Coronary artery (tissue), 2 donors: Measurements from ENCODE around the gene RAB5B.
A peak's percentile ranks its signal among the peaks of the same experiment; 100 is the strongest.

Experiments
- DNase-seq: peaks from one replicate; pipeline ENCODE4 v3.0.0-alpha.2; 2017; ENCODE audit warnings: low spot score
- H3K27ac ChIP-seq, 2 donors: fragments of 200-600 bp; sonication (generic); one replicate each; pipeline ENCODE4 v1.5.1; 2016 to 2019
- H3K4me3 ChIP-seq: fragments of 200-600 bp; sonication (generic); 2 replicates; pipeline ENCODE4 v1.5.1; 2016; ENCODE audit warnings: mild to moderate bottlenecking, moderate library complexity
- TF ChIP-seq, protein P1 (sequence below): fragments of 200-600 bp; sonication (generic); IDR thresholded peaks from one replicate; pipeline ENCODE4 v1.5.1; 2019; ENCODE audit warnings: antibody characterized with exemption

RAB5B gene

GRCh38 chr12:55973599-55974307 is at the start of gene RAB5B:
Gene RAB5B, plus strand, starts transcription at chr12:55974078. Its CDS starts 12,883 bp downstream, at chr12:55986961.
- TF ChIP-seq, protein P1, sequence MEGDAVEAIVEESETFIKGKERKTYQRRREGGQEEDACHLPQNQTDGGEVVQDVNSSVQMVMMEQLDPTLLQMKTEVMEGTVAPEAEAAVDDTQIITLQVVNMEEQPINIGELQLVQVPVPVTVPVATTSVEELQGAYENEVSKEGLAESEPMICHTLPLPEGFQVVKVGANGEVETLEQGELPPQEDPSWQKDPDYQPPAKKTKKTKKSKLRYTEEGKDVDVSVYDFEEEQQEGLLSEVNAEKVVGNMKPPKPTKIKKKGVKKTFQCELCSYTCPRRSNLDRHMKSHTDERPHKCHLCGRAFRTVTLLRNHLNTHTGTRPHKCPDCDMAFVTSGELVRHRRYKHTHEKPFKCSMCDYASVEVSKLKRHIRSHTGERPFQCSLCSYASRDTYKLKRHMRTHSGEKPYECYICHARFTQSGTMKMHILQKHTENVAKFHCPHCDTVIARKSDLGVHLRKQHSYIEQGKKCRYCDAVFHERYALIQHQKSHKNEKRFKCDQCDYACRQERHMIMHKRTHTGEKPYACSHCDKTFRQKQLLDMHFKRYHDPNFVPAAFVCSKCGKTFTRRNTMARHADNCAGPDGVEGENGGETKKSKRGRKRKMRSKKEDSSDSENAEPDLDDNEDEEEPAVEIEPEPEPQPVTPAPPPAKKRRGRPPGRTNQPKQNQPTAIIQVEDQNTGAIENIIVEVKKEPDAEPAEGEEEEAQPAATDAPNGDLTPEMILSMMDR = no peak
- H3K4me3 ChIP-seq = peak within 1 kb of the TSS; percentile 93
- H3K27ac ChIP-seq = peak within 1 kb of the TSS; percentile 97 to 99
- DNase-seq = peak; percentile 100

DNA sequence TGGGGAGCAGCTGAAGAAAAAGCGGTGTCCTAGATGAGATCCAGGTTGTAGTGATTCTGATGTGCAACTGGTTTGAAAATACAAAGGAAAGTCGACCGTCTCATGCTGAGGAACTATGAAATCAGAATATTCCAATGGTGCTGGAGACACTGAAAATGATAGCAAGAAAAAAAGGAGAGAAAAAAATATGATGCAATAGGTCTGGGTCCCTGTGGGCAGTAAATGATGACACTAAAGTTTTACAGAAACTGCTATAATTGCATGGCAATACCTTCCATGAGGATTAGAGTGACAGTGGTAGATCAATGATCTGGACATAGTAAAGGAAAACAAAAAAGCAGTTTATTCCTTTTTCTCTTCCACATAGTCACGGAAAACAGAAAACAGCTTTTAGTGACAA is 48.5 kb upstream of the RAB5B start:
- H3K4me3 ChIP-seq = no peak overlapping the region
- H3K27ac ChIP-seq = no peak overlapping the region
- no peak for DNase-seq
- TF ChIP-seq, protein P1 = no peak

- TF ChIP-seq, protein P1 = no peak
- Histone ChIP-seq H3K27ac (peak overlapping the region; percentile 78 to 98), H3K4me3 (peak overlapping the region; percentile 92)
- no peak for DNase-seq
These were observed 47.8 kb upstream of the RAB5B start for GRCh38 chr12:55925870-55926737.

- TF ChIP-seq, protein P1 = peak; percentile 59
- Histone ChIP-seq H3K4me3 (peak overlapping the region; percentile 92), H3K27ac (peak overlapping the region; percentile 78 to 98)
- peak; percentile 94 for DNase-seq
These were observed 46.9 kb upstream of the RAB5B start for GRCh38 chr12:55926738-55927587.

DNA sequence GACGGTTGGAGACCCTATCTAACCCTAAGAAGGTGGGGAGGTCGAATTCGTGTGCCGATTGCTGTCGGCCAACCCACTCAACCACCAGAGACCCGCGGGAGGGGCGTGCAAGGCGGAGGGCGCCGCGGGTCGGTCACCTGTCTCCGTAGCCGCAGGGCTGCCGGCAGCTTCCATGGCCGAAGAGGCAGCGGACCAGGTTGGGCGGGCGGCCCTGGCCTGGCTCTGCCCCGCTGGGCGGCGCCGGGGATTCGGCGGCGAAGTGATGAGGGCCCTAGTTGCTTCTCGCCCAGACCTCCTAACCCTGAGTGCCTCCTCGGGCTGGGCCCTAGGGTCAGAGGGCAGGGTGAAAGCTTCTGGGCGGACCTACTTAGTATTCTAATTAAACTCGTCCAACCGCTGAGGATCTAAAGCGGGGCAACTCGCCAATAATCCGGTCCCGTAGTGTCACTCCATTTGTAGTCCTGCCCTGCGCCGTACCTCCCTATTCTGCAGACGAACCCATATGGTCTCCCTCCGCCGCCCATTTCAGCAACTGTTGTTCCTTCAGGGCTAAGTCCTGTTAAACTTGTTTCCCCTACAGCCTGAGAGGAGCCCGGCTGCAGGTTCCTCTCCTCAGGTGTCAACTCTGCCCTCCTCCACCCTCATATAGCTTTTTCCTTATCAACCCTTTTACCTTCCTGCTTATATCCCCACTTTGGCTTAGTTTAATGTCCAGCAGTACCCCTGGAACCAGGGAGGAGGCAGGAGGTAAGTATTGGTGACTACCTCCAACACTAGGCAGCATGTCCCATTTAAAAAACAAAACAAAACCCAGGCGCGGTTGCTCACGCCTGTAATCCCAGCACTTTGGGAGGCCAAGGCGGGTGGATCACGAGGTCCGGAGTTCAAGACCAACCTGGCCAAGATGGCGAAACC is 46.0 kb upstream of the RAB5B start, which contains the start of gene PYM1:
Gene PYM1, minus strand, starts transcription at position 307 of the 915 bp plus-strand sequence. Its CDS starts 133 bp downstream, at position 174.
- DNase-seq = peak; percentile 87
- peak within 1 kb of the TSS; percentile 92 for H3K4me3 ChIP-seq
- TF ChIP-seq, protein P1 = no peak
- peak within 1 kb of the TSS; percentile 78 to 98 for H3K27ac ChIP-seq
